Erythroblast (primary cell): Measurements from ENCODE around the gene CIDEB.

Experiments used
- GATA1 ChIP-seq: IDR thresholded peaks from 2 replicates; pipeline ENCODE4 v1.6.1; 2011; ENCODE audit warnings: low read depth, mild to moderate bottlenecking, control low read depth, low read length, moderate library complexity
- POLR2A ChIP-seq: IDR thresholded peaks from 2 replicates; pipeline ENCODE4 v1.6.1; 2011; ENCODE audit warnings: mild to moderate bottlenecking, low read length

DNA sequence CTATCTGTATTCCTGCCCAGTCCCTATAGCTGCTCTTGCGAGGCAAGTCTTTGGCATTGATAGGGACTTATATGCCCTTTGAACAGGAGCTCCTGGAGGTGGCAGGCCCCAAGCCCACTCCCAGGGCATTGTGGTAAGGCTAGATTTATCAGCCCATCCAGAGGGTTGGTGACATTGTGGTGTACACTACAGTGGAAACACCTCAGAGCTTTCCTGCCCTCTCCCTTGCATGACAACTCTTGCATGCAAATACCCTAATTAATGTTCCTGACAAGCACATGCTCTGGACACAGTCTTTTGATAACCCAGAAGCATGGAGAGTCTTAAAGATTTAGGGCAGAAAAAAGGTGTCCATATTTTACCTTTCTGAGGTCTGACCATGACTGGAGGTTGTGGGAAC is 32.8 kb upstream of the CIDEB start:
- no peak for TF ChIP-seq POLR2A
- TF ChIP-seq GATA1: no peak
